GM21737 (cell line): ENCODE results near the gene CXCL12.

Experiments
- ATAC-seq: cut with Tn5 transposase; IDR thresholded peaks from one replicate; pipeline ENCODE4 v1.9.1; 2021; ENCODE audit warnings: mild to moderate bottlenecking, moderate library complexity; ENCODE audit not compliant: unreplicated experiment

Gene CXCL12

GRCh38 chr10:44385026-44385695, at the start of gene CXCL12:
Gene CXCL12 (minus strand): TSS chr10:44385097. CDS start chr10:44385005, 92 bp downstream.
- no peak for ATAC-seq

DNA sequence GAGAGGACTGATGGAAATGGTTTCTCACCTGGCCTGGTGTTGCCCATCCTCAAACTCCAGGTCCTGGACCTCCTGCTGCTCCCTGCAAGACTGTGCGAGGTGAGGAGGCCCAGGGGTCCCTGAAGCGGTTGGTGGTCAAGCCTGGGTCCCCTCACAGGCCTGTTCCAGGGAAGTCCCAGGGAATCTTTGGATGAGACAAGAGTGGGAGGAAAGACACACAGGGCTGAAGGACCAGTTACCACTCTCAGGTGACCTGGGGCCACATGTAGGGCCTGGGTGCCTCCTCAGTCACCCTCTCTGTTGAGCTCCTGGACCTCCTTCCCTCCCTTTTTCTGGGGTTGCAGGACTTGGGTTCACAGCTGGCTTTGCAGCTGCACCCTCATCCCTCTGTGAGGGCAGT, 42.6 kb upstream of the CXCL12 start:
- ATAC-seq: no peak

GRCh38 chr10:44427037-44427436, 42.1 kb upstream of the CXCL12 start:
- no peak for ATAC-seq

- no peak for ATAC-seq
These were observed 41.5 kb upstream of the CXCL12 start for GRCh38 chr10:44426247-44427034.

DNA sequence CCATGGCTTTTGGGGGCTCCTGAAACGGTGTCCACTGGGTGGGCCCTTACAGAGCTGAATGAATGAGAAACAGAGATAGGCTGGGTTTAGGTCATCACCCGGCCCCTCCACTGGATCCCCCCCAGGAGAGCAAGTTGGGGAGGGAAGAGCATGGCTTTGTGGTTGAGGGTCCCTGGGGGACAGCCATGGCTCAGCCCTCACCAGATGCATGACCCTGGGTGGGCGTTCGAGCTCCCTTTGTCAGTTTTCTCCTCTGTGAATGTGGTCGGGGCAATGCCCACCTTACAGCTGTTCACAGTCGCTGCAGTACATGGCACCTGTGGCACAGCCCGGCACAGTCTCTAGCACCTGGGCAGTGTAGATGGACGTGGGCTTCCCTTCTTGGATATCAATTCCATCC, 40.6 kb upstream of the CXCL12 start:
- ATAC-seq: no peak

GRCh38 chr10:44424957-44425356, 40.1 kb upstream of the CXCL12 start:
- no peak for ATAC-seq

GRCh38 chr10:44424298-44424697, 39.4 kb upstream of the CXCL12 start:
- no peak for ATAC-seq

DNA sequence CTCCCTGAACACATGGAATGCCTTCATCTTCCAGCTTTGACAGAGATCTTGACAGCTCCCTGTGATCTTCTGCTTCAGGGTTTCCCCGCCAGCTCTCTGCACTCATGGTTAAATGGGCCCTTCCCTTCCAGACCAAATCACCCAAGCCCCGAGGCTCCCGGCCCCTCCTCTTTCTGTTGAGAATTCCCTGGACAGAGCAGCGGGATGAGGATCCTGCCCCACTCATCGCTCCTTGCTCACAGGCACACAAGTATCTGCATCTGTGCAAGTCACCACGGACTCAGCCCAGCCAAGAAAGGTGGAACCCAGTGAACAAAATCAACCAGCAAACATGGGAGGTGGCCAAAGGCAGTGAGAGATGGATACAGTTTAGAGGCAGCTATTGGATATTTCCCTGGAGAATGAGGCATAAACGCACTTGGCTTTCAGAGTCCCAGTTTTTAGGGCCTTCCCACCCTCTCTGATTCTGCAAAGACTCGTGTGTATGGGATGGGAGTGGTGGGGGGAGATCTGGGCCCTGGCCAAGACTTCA, 37.7 kb upstream of the CXCL12 start:
- ATAC-seq: no peak

DNA sequence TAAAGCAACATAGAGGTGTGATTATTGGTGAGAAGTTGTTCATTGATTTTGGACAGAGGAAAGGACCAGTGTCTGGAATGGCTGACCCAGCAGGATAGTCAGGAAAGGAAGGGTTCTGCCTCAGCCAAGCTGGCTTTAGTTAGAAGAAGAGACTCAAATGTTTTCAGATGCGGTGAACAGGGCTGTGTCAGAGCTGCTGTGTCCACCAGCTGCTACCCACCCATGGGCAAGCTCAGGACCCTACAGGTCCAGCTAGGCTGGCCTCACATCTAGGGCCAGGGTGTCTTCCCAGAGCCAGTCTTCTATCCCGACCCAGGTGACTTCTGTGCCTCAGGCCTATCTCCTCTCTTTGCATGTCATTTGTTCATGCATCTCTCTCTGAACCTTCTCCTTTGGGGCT, 37.3 kb upstream of the CXCL12 start:
- ATAC-seq: no peak

DNA sequence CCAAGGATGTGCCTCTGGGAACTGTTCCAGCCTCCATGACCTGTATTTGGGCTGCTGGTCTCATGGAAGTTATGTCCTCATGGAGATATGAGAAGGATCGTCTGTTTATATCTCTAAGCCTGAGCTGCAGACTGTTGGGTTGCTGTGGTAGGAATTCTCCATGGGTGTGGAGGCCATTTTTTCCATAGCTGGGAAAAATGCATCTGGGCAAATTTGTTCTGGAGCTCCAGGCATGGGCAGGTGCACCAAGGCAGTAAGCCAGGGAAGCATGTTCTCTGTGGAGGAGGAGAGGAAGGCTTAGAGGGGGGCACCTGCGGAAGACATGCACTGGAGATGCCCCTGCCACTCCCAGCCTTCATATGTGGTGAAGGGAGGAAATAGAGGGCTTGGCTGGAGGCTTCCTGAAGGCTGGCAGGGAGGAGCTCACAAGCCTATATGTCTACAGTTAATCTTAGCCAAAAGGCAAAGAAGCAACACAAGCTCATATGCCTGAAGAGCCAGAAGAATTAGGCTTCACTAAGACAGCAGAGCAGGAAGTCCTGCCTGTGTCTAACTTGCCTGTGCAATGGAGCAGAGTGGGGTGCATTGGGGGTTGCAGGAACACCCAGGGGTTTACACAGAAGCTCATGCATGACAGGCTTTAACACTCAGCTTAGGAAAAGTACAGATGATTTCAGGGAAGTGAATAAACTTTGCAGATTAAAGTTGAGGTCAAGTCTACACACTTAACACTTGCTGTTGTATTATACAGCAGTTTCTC, 35.1 kb upstream of the CXCL12 start:
- no peak for ATAC-seq

DNA sequence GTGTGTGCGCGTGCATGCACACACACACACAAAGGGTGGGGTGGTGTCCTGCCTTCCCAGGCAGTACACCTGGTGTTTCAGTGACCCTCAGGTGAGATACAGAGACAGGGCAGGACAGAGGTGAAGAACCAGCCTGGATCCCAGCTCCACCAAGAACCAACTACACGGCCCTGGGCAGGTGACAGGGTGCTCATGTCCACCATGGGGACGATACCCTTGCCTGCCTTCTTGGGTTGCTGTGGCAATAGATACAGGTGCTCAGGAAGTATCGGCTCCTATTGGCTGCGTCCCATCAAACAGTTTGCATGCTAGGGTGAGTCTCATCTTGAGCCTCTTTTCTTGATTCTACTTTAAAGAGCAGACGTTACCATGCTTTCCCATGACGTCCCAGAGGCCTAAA, 33.7 kb upstream of the CXCL12 start:
- ATAC-seq: no peak

GRCh38 chr10:44417761-44418160, 32.9 kb upstream of the CXCL12 start:
- no peak for ATAC-seq

DNA sequence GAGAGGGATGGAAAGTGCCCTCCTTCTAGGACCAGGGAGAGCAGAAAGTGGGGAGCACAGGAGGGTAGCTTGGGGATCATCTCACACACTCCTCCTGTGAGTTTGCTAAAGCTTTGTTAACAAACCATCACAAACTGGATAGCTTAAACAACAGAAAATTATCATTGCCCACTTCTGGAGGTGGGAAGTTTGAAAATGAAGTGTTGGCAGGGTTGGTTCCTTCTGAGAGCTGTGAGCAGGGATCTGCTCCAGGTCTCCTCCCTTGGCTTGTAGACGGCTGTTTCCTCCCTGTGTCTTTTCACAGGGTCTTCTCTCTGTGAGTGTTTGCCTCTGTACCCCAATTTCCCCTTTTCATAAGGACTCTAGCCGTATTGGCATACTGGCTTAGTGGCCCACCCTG, 32.0 kb upstream of the CXCL12 start:
- ATAC-seq: no peak

DNA sequence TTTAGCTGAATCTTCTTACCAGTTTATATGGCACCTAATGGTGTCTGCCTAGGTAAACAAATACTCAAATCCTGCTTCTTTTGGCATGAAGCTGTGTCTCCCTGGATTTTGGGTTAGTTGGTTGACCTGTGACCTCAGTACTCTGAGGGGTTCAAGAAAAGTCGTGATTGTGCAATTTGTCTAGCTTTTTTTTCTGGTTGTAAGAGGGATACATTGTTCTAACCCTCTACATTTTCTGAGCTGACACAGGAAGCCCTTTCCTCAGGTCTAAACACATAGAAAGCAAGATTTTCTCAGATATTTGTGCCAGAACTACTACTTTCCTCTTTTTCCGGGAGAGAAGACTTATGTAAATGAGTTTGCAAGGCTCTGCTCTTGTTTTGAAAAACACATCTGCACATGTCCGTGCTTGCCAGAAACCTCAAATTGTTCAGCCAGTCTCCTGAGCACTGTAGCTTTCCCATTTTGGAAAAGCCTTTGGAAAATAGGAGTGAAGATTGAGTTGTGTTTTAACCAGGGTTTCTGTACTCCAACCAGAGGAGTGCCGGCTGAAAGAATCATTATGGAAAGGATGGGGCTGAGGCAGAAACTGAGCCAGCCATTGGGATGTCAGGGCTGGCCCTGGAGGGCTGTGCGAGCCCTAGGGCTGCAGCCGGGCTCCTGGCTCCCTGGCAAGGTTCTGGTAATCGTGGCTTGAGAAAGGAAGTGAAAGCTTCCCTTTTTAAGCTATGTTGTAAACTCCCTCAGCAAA, 31.3 kb upstream of the CXCL12 start:
- ATAC-seq: no peak

DNA sequence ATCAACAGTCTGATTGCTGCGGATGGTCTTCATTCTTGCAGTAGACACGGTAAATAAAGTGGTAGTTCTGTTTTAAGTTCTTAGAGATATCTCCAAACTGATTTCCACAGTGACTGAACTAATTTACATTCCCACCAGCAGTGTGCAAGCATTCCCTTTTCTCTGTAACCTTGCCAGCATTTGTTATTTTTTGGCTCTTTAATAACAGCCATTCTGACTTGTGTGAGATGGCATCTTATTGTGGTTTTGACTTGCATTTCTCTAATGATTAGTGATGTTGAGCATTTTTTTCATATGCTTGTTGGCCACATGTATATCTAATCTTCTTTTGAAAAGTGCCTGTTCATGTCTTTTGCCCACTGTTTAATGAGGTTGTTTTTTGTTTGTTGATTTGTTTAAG, 30.2 kb upstream of the CXCL12 start:
- no peak for ATAC-seq

DNA sequence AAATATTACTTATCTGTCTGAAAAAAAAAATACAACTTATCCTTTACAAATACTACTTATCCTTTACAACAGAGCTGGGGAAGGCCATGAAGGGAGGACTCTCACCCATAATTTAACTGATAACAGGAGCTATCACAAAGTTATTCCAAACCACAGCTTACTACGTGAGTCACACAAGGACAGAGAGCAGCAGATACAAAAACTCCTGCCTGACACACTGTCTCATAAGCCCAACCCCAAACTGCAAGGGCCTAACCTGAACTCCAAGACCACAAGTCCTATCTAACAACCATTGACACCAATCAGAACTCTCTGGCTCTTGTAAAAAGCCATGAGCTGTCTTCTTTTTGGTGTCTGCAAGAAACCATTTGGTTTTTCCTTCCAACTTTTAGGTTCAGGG, 28.5 kb upstream of the CXCL12 start:
- ATAC-seq: no peak

GRCh38 chr10:44411251-44411650, 26.4 kb upstream of the CXCL12 start:
- ATAC-seq: no peak

- no peak for ATAC-seq
These were observed 20.0 kb upstream of the CXCL12 start for GRCh38 chr10:44404741-44405437.

DNA sequence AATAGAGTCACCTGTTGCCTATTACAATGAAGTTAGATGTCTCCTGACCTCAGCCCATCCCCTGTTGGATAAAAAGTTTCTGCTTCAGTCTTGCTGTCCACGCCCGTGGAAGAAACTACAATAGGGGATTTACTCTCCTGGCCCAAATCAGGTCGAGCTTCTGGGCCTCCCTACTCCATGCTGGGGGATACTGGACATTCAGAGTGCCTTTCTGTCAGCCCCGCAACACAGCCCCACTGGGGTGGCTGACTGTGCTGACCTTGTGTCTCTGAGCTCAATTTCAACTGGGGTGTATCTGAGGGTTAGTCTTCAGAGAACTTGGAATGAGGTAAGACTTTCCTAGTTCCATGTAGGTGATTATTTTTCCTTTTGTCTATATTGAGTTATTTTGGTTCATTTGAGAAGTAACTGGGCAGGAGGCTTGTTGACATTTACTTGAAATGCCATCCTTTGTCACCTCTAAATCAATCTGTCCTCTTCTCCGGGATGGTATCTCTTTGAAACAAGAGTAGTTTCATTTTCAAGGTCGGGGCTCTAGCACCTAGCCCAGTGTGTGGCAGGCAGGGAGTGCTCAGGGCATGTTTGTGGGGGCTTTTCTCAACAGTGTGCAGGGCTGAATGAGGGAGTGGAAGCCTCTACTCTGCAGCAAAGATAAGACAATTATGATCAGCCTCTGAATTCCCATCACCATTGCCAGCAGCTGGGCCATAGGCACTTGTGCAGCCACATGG, 17.7 kb upstream of the CXCL12 start:
- ATAC-seq: no peak

GRCh38 chr10:44400541-44400940, 15.6 kb upstream of the CXCL12 start:
- no peak for ATAC-seq
